ENCODE measurements around the gene SLC5A10.

Gene SLC5A10

DNA sequence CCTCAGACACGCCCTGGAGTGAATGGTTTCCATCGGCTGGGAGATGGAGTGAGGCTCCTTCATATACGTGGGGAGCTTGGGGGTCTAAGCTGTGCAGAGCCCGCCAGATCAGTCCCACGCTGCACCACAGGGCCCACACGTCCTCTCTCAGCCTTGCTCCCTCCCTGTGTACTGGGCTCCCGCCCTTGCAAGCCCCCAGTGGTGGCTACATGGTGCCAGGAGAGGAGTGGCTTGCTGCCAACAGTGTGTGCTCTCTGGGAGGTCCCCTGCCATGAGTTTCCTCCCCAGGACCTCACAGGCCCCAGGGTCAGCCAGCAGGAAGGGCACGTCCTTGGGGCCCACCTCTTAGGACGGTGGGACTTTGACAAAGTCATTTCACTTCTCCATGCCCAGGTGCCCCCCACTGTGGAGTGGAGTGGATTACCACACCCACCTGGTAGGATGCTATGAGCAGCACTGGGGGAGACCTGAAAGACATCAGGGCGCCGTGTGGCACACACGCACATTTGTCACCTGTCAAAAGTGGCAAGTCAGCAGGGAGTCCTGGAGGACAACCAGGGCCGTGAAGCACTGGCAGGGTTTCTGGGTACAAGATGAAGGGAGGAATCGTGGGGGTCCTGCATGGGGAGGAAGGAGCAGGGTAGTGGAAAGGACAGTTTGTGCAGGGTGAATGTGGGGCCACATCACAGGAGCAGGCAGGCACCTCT lies 13.7 kb downstream of the SLC5A10 start:
- no peak for DNase-seq

DNA sequence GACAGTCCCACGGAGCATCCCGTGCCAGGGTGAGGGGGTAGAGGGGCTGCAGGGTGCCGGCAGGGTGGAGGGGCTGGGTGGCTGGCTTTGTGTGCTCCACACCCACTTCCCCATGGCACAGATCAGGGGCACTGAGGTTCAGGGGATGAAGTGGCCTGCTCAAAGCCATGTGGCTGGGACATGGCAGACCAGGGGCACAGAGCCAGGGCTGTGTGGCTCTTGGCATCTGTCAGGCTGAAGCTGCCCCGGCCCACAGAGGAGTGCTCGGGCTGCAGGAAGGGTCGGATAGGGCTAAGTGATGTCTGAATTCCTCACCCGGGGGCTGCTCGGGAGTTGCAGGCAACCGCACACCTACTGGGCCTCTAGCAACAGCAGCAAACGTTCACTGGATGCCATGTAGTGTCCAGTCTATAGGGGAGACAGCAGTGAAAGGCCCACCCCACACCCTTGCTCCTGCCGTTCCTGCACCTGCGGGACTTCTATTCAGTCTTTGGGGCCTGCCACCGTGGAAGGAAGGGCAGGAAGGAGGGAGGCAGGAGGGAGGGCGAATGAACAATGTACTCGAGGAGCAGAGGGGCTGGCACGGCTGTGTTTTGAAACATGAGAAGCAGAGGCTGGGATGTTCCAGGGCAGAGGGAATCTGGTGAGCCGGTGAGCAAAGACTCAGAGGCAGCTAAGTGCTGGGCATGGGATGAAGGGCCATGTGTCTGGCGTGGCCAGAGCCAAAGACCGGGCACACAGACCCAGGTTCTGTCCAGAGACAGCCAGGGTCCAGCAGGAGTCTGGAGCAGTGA lies 15.1 kb downstream of the SLC5A10 start:
- no peak for DNase-seq

DNA sequence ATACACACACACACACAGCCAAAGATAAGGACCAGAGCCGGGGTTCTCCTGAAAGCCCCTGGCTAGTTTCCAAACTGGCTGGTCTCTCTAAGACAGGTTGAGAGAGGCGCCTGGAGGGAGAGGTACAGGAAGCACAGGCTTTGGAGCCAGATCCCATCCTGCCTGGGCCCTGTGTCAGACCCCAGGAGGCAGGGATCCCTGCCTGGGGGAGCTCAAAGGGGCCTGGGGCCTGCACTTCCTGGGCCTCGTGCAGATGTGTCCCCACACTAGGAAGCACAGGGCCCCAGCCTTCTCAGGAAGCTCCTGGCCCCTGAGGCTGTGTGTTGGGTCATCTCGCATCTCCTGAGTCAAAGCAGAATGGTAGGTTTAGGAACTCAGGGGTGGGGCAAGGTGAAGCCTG lies 16.0 kb downstream of the SLC5A10 start:
- DNase-seq, result no peak

DNA sequence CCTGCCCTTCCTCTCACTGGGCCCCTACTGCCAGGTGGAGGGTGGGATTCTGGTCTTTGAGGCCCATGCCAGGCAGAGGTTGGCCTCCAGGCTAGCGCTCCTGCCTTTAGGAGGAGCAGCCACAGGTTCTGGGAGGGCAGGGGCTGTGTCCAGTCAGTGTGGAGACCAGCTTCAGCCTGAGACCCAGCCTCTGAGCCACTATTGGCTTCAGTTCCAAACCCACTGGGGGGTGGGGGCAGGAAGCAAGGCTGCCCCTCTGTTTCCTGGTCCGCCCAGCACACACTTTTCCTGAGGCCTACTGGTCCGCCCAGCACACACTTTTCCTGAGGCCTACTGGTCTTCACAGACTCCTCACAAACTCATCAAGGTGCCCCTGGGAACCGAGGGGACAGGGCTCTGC lies 16.4 kb downstream of the SLC5A10 start:
- no peak for DNase-seq

DNA sequence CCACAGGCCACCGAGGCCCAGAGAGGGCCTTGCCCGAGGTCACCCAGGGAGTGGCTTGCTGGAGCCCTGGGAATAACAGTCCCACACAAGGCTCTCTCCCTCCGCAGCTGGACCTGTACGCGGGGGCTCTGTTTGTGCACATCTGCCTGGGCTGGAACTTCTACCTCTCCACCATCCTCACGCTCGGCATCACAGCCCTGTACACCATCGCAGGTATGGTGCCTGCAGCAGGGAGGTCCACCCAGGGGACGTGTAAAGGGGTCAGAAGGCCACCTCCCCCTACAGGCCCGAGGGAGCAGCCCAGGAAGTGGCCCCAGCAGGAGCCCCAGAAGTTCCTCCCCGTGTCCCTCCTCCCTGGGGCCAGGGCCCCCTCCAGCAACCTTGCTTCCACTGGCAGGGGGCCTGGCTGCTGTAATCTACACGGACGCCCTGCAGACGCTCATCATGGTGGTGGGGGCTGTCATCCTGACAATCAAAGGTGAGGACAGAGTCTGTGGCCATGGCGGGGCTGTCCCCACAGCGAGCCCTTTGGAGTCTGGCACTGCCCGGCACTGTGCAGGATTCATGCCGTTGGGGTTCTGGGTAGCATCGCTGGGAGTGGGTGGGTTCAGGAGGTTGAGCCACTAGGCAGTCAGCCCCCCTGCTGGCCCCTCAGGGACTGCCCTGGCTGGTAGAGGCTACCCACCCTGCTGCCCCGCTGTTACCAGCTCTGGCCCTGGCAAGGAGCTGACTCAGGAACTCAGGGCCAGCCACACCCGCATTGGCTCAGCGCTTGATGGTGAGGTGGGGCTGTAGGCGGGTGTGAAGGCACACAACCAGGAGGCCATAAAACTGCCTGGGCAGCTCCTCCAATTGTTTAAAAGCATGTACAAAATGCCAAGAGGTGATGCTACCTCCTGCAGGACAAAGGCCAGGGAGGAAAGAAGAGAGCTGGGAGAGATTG lies 17.3 kb downstream of the SLC5A10 start:
- no peak for DNase-seq

DNA sequence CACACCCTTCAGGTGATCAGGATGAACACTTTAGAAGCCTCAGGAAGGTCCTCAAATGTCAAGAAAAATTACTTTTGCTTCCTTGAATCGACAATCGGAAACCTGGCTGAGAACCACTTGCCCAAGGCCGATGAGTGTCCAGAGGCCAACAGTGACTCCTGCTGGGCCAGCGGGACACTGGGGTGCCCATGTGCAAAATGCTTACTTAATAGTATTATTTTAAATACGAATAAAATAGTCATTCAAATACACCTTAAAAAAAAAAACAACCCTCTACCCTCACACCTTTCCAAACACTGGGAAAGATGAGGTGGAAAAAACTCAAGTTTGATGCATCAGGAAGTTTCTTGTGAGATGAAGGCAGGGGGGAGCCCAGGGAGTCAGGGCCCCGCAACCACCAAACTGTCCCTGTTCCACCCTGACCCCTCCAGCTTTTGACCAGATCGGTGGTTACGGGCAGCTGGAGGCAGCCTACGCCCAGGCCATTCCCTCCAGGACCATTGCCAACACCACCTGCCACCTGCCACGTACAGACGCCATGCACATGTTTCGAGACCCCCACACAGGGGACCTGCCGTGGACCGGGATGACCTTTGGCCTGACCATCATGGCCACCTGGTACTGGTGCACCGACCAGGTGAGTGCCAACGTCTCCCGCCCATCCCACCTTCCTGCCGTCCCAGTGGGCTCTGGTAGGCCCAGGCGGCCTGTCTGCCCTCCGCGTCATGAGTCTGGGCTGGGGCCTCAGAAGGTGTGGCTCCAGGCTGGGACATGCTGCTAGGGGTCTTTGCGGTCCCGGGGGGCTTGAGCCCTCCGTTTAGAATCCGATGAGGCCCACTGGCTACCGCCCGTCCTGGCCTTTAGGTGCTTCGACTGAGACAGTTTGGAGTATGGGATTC lies 18.9 kb downstream of the SLC5A10 start:
- DNase-seq, result no peak

DNA sequence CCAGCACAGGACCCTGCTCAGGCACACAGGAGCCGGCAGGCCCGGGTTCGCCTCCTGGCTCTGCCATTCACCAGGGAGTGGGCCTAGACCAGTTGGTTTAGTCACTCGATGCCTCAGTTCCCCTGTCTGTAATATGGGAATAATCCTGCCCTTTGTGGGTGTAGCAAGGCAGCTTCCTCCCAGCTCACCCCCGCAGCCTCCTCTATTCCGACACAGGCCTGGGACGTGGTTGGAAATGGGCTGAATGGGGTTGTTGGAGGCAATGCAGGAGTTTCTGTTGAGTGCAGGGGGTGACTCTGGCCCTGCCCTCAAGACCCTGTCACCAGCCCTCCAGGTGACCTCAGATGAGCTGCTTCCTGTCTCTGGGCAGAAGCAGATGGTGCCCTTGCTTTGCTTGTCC lies 19.8 kb downstream of the SLC5A10 start:
- DNase-seq, result no peak

DNA sequence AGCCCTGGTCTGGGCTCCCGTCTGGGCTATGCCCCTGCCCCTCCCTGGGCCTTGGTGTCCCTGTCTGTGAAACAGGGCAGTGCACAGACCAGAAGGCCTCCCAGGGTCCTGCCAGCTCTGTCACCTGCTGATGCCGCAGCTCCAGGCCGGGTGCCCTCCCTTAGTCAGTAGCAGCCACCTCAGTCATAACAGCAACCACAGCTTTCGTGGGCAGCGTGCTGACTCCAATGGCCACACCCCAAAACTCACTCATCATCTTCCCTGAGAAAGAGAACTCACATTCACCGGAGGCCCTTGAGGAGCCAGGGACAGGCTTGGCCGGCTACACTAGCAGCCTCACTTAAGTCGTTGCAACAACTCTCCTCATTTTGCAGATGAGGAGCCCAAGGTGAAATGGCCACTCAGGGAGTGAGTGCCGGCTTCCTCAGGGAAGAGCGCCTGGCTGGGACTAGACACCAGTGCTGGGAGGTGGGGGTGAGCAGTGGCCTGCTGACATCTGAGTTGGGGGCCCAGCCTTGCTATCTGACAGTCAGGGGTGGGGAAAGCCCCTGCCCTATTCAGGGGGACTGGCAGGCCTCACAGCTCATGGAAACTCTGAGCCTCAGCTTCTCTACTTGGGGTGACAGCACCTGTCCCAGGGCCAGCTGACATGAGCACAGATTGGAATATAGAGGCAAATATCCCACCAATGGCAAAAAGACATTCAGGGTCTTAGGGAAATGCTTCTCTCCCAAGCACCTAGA lies 22.6 kb downstream of the SLC5A10 start:
- no peak for DNase-seq

DNA sequence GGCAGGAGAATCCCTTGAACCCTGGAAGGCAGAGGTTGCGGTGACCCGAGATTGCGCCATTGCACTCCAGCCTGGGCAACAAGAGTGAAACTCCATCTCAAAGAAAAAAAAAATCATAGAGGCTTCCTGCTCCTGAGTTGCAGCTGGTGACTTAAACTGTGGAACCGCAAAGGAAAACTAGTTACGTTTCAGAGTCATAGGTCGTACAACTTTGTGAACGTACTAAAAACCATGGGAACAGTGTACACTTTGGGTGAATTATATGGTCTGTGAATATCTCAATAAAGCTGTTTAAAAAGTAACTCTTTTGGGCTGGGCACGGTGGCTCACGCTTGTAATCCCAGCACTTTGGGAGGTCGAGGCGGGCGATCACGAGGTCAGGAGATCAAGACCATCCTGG lies 23.6 kb downstream of the SLC5A10 start:
- no peak for DNase-seq

DNA sequence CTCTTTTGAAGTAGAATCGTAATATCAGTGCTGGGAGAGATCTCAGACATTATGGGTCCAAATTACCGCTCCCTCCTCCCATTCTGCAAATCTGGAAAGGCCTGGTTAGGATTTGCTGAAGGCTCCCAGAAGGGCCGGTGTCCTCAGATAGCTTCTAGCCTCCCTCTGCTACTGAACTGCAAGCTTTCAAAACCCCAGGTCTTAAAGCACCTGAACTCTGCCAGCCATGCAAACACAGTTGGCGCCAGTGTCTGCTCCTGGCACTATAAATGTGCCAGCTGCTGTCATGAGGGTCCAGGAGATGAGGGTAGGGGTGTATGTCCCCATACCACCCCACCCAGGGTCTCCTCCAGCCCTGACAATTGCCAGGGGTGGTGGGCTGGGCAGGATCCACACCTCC lies 24.2 kb downstream of the SLC5A10 start:
- no peak for DNase-seq

DNA sequence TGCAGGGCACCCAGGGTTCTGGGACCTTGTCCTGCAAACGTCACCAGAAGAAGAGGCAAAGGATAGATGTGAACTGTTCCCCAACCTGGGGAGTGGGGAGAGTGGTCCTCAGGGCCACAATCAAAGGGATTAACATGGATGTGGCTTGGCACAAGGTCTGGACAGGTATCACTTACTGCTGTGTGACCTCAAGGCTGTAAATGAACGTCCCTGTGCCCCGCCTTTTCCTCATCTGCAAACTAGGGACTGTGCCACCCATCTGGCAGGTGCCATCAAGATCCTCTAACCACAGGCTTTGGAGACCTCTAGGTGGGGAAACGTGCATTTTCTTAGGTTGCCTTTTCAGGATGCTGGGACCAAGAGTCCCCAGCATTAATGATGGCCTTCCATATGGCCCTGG lies 25.1 kb downstream of the SLC5A10 start:
- DNase-seq, result no peak

DNA sequence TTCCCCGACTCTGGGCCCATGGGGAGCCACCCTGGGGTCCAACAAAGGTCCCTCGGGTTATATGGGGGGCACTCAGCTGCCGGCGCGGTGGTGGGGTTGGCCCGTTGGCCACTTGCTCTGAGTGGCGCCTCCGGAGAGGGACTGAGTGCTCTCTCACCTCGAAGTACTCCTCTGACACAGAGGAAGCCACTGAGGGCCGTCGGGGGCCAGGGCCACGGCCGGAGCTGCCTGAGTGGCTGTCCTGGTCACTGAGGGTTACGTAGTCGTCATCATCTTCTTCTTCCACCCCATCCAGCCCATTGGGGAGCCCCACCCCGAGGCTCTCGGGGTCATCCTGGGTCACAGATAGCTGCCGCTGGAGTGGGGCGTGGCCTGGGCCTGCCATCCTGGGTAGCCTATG lies 25.7 kb downstream of the SLC5A10 start:
- no peak for DNase-seq

DNA sequence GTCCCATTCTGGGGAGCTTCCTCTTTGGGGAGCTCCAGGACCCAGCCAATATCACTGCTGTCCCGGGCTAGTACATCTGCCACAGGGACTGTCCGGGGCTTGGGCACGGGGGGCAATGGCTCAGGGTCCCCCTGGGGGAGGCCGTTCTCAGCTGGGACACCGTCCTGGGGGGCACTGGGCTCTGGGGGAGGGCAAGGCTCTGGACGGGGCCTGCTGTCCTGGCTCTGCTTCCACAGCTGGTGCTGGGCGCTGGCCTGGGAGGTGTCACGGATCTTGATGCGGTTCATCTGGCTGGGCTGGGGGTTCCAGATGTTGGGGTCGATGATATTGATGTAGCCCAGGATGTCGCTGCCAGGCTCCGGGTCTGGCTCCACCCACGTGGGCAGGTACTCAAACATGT lies 26.1 kb downstream of the SLC5A10 start:
- no peak for DNase-seq

DNA sequence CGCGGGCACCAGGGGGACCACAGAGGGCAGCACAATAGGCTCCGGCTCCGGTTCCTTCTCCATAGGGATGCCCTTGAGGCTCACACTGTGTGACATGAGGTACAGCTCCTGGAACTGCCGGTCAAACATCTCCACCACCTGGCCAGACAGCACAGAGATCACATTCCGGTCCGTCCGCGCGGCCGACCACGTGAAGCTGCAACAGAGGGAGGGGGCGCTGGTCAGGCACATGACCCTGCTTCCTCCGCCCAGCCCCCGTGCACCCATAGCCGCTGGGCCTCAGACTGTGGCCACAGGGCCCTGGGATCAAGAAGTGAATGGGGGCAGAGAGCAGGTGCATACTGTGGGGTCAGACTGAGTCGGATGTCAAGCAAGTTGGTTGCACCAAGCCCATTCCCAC lies 26.7 kb downstream of the SLC5A10 start:
- no peak for DNase-seq

DNA sequence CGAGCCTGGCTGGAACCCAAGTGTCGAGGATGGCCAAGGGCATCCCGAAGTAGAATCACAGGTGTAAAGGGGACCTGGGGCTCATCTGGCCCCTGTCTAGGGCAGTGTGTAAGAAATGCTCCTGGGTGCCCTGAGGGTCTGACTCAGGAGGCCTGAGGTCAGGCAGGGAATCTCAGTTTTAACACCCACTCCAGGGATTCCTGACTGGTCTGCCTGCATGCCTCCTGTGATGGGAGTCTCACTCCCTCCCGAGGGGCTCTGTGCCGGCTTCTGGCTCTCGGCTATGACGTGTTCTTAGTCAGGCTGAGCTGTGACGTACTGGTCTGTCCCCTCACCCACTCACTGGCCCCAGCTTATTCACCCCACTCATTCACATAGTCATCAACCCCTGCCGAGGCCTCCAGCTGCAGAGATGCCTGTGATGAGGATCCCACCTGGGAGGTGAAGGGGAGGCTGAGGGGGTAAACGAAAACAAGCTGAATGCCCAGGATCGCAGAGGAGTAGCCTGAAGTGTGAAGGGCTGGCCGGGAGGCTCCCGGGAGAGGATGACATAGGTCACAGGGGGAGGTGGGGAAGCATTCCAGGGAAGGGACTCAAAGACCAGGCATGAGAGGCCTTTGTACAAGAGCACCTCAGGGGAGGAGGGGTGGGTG lies 28.8 kb downstream of the SLC5A10 start:
- DNase-seq, result no peak

DNA sequence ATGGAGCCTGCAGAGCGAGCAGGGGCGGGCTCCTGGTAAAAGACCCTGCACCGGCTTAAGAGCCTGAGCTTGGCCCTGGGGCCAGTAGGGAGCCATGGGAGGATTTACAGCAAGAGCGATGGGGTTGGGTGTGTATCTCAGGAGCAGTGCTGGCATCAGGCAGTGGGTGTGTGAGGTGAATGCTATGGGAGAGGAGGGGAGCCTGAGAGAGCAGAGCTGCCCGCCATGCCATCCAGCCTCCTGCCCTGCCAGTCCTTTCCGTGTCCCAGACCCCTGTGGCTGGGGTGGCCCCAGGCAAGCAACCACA lies 29.3 kb downstream of the SLC5A10 start:
- DNase-seq, result no peak

DNA sequence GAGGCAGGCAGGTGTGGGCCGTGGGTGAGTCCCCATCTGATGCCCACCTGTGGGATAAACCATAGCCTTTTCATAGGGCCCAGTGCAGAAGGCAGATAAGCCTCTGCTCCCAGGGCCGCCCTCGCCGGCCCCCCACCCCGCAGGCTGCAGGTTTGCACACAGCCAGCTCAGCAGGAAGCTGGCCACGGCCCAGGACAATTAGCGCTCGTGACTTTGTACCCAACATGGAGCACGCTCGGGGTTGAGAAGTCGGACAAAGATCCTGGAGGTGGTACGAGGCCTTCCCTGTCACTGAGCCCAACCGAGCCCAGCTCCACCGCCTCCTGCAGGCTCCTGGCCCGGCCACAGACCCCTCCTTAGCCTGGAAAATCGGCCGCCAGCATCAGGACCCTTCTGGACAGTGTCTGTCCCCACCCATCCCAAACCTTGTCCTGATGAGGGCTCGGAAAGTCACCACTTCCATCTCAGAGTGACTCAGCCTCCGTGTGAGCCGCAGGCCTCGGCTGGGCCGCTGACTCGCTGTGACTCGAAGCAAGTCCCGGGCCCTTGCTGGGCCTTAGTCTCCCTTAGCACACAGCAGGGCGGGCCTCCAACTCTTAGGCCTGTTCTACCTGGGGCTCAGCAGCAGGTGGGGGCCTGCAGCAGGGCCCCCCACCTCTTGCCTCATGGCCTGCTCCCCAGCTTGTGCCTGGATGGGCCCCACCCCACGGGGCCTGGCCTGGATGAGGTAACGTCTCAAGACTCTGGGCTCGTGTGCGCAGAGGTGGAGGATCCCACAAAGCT lies 29.9 kb downstream of the SLC5A10 start:
- DNase-seq, result no peak

DNA sequence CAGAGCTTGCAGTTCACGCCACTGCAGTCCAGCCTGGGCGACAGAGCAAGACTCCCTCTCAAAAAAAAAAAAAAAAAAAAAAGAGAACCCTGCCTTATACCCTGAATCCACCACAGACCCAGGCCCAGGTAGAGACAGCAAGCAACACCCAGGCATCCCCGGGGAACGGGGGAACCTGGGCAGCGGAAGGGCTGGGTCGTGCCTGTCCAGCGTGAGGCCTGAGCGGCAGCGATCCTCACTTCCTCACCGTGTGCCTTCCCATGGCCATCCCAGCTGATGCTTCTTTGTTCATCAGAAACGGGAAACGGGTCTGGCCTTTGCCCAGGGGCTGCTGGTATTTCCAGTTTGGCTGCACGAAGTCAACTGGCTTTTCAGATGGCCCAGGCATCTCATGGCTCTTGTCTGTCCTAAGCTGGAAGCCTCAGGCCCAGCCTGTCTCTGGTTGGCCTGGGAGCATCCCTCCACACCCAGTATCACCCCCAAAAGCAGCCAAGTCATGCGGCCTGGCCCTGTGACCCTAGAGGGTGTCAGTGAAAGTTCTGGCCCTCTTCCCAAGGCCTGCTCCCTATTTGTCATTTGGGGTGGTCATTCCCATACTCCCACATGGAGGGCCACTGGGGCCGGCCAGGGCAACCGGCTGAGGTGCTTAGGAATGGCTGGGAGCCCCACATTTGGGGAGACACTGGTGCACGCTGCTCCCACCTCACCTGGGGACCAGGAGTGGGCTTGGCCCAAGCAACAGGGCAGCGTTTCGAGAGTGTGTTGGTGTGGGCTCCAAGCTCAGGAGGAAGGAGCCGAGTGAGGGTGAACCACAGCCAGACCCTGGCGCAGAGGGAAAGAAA lies 32.5 kb downstream of the SLC5A10 start:
- DNase-seq, result no peak

DNA sequence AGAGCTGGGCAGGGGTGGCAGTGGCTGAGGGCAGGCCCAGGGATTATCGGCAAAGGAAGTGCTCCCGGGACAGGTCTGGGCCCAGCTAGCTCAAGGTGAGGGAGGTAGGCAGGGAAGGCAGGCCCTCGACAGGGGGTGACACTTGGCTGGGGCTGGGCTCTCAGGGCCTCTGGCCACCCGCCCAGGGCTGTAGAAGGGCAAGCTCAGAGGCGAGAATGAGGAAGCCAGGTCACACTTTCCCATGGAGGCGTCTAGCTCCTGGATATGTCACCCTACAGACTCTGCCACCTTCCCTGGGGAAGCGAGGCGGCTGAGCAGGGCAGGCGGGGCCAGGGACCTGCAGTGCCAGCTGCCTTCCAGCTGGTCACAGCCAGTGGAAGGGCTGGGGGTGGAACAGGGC lies 33.5 kb downstream of the SLC5A10 start:
- DNase-seq, result no peak

Data from effector CD4-positive, alpha-beta T cell (primary cell).